Urothelium cell line (cell line): ENCODE measurements around the gene DYSF.
"Not testable (repeated sequence)": the region's sequence is repeated elsewhere in the genome, so short reads cannot be mapped to it uniquely, and the experiment has no call there.

ENCODE experiments used
- DNase-seq: peaks from one replicate; pipeline ENCODE4 v3.0.0; 2011; ENCODE audit warnings: low spot score, mixed read lengths
- FAIRE-seq: peaks from 2 replicates; lab custom pipeline; 2011; peaks lifted over from hg19 to GRCh38; lab: Jason Lieb, UNC

Gene DYSF

DNA sequence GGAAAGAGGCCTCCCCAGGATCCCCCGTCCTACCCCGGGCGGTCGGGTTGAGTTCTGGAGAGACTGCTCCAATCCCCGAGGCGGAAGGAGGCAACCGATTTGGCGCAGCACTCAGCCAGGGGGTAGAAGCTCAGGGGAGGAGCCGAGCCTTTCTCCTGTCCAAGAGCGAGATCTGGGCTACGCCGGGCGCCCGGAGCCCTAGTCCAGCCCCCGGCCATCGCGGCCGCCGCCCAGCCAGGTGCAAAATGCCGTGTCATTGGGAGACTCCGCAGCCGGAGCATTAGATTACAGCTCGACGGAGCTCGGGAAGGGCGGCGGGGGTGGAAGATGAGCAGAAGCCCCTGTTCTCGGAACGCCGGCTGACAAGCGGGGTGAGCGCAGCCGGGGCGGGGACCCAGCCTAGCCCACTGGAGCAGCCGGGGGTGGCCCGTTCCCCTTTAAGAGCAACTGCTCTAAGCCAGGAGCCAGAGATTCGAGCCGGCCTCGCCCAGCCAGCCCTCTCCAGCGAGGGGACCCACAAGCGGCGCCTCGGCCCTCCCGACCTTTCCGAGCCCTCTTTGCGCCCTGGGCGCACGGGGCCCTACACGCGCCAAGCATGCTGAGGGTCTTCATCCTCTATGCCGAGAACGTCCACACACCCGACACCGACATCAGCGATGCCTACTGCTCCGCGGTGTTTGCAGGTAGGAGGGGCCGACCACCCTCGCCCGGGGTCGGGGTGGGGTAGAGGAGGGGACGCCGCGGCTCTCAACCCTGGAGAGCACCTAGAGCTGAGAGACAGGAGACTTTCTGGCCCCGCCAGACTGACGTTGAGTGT is at the start of gene DYSF:
DYSF (plus strand) TSS at position 158 of the 817 bp plus-strand sequence.
- no peak for DNase-seq

DNA sequence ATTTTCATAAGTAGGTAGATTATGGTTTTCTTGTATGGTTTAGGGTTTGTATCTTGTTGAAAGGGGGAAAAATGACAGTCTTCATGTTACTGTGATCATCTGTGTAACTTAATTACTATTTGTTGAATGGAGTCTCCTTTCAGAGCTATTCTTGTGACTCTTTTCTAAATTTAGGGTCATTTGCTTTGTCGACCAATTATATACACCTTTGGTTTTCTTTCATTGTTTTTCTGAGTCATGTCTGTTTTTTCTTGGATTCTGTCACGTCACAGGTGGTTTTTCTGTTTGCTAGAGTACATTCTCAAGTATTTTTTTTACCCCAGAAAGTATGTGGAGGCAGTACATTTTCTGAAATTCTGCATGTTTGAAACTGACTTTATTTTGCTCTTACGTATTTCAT is 43.8 kb upstream of the DYSF start:
- FAIRE-seq (no peak), DNase-seq (no peak)

More for the DNA sequence above, at the start of gene DYSF:
- FAIRE-seq: no peak

GRCh38 chr2:71410696-71411095 is 42.7 kb upstream of the DYSF start:
- FAIRE-seq (no peak), DNase-seq (no peak)

DNA sequence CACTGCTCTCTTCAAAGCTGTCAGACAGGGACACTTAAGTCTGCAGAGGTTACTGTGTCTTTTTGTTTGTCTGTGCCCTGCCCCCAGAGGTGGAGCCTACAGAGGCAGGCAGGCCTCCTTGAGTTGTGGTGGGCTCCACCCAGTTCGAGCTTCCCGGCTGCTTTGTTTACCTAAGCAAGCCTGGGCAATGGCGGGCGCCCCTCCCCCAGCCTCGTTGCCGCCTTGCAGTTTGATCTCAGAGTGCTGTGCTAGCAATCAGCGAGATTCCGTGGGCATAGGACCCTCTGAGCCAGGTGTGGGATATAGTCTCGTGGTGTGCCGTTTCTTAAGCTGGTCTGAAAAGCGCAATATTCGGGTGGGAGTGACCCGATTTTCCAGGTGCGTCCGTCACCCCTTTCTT is 36.5 kb upstream of the DYSF start:
- not testable (repeated sequence) for FAIRE-seq, DNase-seq

DNA sequence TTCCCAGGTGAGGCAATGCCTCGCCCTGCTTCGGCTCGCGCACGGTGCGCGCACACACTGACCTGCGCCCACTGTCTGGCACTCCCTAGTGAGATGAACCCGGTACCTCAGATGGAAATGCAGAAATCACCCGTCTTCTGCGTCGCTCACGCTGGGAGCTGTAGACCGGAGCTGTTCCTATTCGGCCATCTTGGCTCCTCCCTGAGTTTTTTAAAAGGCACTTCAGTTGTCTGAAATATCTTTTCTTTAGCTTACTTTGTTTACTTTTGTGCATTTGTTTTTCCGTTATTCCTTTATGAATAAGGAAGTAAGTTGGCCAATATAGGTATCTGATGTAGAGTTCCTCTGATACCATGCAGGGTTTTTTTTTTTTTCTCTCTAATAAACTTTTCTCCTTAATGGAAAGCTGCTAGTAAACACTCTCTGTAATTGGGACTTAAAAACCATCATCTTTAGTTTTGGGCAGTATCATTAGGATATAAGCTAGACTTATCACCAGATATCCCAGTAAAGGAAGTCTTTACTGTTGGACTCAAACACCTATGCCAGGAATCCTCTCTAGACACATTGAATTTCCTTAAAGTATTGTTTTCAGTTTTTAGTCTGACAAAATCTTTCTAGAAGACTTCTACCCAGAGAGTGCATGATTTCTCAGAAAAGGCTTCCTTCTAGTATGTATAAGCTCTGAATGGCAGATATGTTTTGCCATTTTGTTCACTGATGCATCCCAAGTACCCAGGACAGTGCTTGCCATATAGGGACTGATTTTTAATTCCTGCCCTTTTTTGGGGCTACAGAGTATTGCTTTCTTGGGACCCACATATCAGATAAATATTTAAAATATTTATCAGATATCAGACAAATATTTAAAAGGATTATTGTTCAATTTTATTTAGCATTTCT is 35.8 kb upstream of the DYSF start:
- FAIRE-seq (no peak), DNase-seq (no peak)

DNA sequence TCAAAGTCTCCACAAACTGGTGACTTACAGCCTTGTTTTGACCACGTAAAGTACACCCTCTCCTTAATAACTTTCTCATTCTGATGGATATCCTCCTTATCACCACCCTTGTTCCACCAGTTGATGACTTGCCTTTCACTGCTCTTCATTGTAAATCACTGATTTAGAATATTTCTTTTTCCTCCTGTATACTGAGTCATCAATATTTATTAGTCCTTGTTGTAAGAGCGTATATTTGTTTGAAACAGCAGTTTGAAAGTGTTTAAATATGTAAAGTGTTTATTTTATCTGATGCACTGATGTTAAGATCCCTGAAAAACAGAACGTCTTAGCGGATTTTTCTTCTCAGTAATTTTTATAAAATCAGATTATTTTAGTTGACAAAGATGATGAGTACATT is 34.2 kb upstream of the DYSF start:
- DNase-seq: no peak
- FAIRE-seq: no peak

- DNase-seq: no peak
- FAIRE-seq: no peak
Observed at GRCh38 chr2:71419976-71420375, 33.4 kb upstream of the DYSF start.

DNA sequence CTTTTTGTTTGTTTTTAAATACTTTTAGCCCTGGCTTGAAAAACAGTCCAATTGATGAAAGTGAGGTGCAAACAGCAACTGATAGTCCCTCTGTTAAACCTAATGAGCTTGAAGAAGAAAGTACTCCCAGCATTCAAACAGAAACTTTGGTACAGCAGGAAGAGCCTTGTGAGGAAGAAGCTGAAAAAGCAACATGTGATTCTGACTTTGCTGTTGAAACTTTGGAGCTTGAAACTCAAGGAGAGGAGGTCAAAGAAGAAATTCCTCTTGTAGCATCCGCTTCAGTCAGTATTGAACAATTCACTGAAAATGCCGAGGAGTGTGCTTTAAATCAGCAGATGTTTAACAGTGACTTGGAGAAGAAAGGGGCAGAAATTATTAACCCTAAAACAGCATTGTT is 30.6 kb upstream of the DYSF start:
- DNase-seq: no peak
- FAIRE-seq: no peak

- DNase-seq (no peak), FAIRE-seq (no peak)
Observed at GRCh38 chr2:71423817-71424420, 29.4 kb upstream of the DYSF start.

DNA sequence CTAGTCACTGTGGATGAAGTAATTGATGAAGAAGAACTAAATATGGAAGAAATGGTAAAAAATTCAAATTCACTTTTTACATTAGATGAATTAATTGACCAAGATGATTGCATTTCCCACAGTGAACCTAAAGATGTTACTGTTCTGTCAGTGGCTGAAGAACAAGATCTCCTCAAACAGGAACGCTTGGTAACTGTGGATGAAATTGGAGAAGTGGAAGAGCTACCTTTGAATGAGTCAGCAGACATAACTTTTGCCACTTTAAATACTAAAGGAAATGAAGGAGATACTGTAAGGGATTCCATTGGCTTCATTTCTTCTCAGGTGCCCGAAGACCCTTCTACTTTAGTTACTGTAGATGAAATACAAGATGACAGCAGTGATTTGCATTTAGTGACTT is 26.6 kb upstream of the DYSF start:
- DNase-seq: no peak
- no peak for FAIRE-seq

- FAIRE-seq (no peak), DNase-seq (no peak)
Observed at GRCh38 chr2:71428472-71429383, 24.6 kb upstream of the DYSF start.

DNA sequence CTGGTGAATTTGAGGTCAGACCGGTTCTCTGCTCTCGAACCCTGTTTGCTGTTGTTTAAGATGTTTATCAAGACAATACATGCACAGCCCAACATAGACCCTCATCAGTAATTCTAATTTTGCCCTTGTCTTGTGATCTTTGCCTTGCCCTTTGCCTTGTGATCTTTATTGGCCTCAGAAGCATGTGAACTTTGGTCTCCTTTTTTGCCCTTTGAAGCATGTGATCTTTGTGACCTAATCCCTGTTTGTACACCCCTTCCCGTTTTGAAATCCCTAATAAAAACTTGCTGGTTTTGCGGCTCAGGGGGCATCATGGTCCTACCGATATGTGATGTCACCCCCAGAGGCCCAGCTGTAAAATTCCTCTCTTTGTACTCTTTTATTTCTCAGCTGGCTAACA is 8.2 kb upstream of the DYSF start:
- not testable (repeated sequence) for FAIRE-seq

GRCh38 chr2:71446505-71446904 is 6.9 kb upstream of the DYSF start:
- no peak for FAIRE-seq
- DNase-seq: no peak

More for the DNA sequence above, 8.2 kb upstream of the DYSF start:
- DNase-seq: not testable (repeated sequence)

- FAIRE-seq: no peak
- DNase-seq: no peak
Observed at GRCh38 chr2:71449343-71449742, 4.0 kb upstream of the DYSF start.

DNA sequence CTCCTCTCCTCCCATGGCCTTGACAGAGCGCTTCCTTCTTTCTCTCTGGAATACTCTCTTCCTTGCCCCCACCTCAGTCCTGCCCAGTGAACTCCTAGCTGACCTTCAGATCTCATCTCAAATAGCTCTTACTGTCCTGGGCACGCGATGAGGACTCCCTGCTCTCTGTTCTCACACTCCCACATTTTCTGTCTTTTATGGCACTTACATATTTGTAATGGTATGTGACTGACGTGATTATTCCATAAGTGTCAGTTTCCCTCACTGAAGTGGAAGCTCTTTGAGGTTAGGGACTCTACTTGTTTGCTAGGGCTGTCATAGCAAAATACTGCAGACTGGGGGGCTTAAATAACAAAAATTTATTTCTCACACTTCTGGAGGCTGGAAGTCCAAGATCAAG is 1.7 kb upstream of the DYSF start:
- no peak for DNase-seq
- no peak for FAIRE-seq

DNA sequence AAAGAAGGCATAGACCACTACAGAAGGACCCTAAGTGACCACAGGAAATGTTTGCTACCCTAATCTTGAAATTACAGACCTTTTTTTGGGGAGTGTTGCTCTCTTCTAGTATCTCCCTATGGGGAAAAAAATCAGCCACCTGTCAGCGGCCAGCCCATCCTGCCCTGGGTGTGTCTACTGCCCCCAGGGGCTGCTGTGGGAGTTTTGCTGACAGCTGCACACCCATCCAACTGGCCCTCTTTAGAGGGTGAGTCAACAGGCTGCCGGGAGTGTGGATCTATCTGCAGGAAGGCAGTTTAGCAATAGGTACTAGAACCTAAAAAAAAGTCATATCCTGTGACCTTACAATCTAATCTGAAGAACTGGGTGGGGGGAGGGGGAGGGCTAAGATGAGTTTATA is 796 bp upstream of the DYSF start:
- FAIRE-seq: no peak

GRCh38 chr2:71454221-71455010 is 1.1 kb downstream of the DYSF start:
- no peak for DNase-seq
- FAIRE-seq: no peak

More for the DNA sequence above, 796 bp upstream of the DYSF start:
- peak; percentile 80 for DNase-seq

DNA sequence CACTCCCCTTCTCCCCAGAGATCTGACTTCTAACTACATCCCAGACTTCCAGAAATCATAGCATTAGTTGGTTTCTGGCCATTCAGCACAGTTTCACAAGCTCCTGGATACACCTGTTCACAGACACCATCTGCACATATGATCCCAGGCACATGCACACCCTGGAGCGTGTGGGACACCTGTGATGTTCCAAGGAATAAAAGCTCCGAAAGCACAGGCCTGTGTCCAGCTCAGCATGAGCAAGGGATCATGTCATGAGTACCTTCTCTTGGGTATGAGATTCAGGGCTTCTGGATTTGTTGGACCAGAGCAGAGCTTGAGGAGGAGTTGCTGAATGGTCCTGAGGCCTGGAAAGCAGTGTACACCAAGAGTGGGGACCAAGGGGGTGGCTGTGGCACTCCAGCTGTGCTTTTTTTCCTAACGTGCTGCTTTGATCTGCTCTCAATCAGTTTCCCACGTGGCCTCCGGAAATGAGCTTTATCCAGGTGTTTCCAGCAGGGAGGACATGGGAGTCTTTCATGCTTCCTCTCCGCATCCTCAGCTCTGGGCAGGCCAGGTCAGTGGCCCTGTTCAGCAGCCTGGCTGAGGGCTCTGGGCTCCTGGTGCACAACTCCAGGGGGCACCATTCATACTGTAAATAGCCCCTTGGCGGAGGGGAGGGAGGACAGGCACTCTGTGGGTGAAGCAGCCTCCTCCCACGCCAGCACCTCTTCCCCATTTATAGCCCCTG is 1.8 kb downstream of the DYSF start:
- FAIRE-seq (no peak), DNase-seq (no peak)
